Mesothelial cell of epicardium (in vitro differentiated cells): ENCODE measurements around the gene MYO1E. TPM values are rescaled to one million over a fixed set of nuclear protein-coding genes. Genes with fewer than 3 reads are reported as not detected.

Experiments
- DNase-seq, 2 experiments: peaks; one replicate each; pipeline ENCODE4 v3.0.0; 2021; ENCODE audit warnings: low spot score in 2 of 2; ENCODE audit not compliant: unreplicated experiment in 2 of 2
- H3K27ac Mint-ChIP-seq: 2 replicates; pipeline ENCODE4 v1.8.0; 2021; ENCODE audit warnings: mixed read lengths
- H3K27me3 Mint-ChIP-seq: 2 replicates; pipeline ENCODE4 v1.8.0; 2021; ENCODE audit warnings: low read depth, mixed read lengths
- H3K36me3 Mint-ChIP-seq: 2 replicates; pipeline ENCODE4 v1.8.0; 2021; ENCODE audit warnings: mixed read lengths
- H3K4me1 Mint-ChIP-seq: 2 replicates; pipeline ENCODE4 v1.8.0; 2021; ENCODE audit warnings: mixed read lengths
- H3K4me3 Mint-ChIP-seq: 2 replicates; pipeline ENCODE4 v1.8.0; 2021; ENCODE audit warnings: mild to moderate bottlenecking, moderate library complexity, mixed read lengths
- H3K9me3 Mint-ChIP-seq: 2 replicates; pipeline ENCODE4 v1.8.0; 2021; ENCODE audit warnings: mixed read lengths
- CTCF ChIP-seq: fragments of 200-600 bp; sonication (generic); IDR thresholded peaks from one replicate; pipeline ENCODE4 v1.5.0; 2021; ENCODE audit warnings: antibody characterized with exemption; ENCODE audit not compliant: unreplicated experiment
- total RNA-seq: library from RNA; stranded (reverse); gene quantifications from 3 replicates; pipeline ENCODE4 v1.2.1, GENCODE V29; 2021

The MYO1E gene
- total RNA-seq, 1 donor from 2014 or later, result 54.2 TPM

DNA sequence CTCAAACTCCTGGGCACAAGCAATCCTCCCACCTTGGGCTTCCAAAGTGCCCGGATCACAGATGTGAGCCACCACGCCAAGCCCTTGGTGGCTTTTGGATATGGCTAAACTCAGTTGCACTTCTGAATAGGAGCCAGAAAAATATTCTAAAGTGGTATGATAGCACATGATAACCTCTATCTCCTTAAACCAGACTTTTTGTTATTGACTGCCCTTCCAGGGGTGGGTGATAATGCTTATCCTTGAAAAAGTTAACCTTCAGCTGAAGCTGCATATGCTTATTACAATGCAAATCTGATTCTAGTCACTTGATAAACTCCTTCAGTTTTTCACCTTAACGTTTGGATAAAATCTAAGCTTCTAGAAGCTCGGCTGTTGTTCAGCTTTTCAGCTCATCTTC, 261.4 kb downstream of the MYO1E start:
- Mint-ChIP-seq H3K4me3 (no peak overlapping the region), H3K27ac (no peak overlapping the region), H3K27me3 (no peaks in the 10 kb centered on the region), H3K4me1 (peaks cover 2% of the 10 kb centered on the region), H3K36me3 (peaks cover 46% of the 10 kb centered on the region), H3K9me3 (no peaks in the 10 kb centered on the region)
- DNase-seq, result no peak
- TF ChIP-seq CTCF, result no peak

DNA sequence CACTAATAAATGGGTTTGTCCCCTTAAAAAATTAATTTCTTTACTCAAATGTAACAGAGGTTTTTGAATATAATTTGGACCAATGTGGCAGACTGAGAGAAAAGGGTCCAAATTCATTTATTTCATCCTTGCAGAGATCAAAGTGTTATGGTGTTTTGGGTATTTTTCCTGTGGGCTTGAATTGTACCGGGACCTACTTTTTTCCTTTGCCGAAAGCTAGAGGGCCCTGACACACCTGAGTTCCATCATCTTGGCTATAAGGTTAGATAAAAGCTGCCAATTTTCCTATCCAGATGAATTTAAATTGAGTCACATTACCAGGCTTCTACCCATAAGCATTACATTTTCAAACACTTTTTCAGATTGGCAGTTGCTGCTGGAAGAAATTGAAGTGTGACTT, 266.8 kb downstream of the MYO1E start:
- Mint-ChIP-seq H3K4me3 (peak overlapping the region; percentile 92), H3K27ac (peak overlapping the region; percentile 95), H3K4me1 (peaks cover 16% of the 10 kb centered on the region), H3K27me3 (no peaks in the 10 kb centered on the region), H3K36me3 (peaks cover 24% of the 10 kb centered on the region), H3K9me3 (no peaks in the 10 kb centered on the region)
- DNase-seq, result no peak
- no peak for TF ChIP-seq CTCF

DNA sequence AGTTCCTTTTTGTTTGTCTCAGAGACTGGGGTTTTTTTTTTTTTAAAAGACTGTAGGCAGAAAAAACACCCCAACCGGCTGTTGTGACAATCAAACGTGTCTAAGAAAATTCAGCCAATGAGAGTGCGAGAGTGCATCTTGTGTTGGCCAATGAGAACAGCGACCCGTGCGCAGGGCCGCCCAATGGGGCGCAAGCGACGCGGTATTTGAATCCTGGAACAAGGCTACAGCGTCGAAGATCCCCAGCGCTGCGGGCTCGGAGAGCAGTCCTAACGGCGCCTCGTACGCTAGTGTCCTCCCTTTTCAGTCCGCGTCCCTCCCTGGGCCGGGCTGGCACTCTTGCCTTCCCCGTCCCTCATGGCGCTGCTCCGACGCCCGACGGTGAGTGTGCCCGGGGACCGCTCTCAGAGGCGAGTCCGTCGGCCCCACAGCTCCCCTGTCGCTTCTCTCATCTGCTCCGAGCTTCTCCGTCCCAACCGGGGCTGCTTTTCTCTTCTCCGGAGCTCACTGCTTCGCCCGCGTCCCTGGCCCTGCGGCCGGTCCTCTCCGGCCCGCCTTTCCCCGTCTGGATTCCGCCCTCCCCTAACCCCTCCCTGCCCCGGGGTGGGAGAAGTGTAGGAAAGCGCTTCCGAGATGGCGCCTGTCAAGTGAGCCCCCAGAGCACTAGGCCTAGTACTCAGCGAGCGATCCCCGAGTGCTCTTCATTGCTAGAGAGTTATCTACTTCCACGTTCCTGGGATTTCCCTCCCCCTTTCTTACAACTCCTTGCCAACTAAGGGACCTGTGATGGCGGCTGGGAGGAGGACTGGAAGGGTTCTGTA, 267.5 kb downstream of the MYO1E start, which contains the start of gene CCNB2:
CCNB2 (plus strand) TSS at position 235 of the 821 bp plus-strand sequence; CDS start at position 358, 123 bp downstream.
- Mint-ChIP-seq H3K4me1 (peaks cover 16% of the 10 kb centered on the region), H3K36me3 (peaks cover 23% of the 10 kb centered on the region), H3K27ac (peak within 1 kb of the TSS; percentile 95), H3K4me3 (peak within 1 kb of the TSS; percentile 92), H3K27me3 (no peaks in the 10 kb centered on the region), H3K9me3 (no peaks in the 10 kb centered on the region)
- DNase-seq, result peak; percentile 61 to 84
- TF ChIP-seq CTCF, result no peak

DNA sequence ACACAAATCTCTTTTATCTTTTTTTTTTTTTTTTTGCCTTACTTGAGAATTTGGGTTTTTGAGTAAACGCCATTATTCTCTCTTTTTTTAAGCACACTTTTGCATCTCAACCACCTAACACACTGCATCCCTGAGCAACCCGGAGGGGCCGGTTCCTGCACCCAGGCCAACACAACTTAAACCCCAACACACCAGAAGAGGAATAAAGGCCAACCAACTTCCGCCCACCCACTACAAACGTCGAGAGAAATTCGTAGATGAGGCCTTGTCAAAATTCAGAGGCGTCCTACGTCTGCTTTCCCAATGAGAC, 268.1 kb downstream of the MYO1E start:
- DNase-seq, result no peak
- H3K27ac Mint-ChIP-seq, result peak overlapping the region; percentile 95
- TF ChIP-seq CTCF, result no peak
- H3K9me3 Mint-ChIP-seq, result no peaks in the 10 kb centered on the region
- H3K4me1 Mint-ChIP-seq, result peaks cover 16% of the 10 kb centered on the region
- peaks cover 21% of the 10 kb centered on the region for H3K36me3 Mint-ChIP-seq
- peak overlapping the region; percentile 92 for H3K4me3 Mint-ChIP-seq
- no peaks in the 10 kb centered on the region for H3K27me3 Mint-ChIP-seq

DNA sequence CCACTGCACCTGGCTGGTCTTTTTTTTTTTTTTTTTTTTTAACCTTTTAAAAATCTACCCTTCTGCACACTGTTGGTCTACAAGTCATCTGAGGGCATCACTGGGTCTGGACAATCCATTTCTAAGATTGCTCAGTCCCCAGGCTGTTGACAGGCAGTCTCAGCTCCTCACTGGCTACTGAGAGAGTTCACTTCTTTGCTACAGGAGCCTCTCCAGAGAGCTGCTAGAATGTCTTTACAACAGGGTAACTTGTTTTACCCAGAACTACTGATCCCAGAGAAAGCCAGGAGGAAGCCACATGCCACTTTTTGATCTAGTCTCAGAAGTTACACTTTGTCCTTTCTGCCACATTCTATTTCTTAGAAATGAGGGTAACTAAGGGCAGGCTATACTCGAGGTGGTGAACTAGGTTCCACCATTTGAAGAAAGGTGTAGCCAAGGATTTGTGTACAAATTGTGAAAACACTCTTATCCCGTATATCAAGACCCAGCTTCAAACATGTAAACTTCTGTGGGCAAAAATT, 273.4 kb downstream of the MYO1E start:
- no peak for TF ChIP-seq CTCF
- Mint-ChIP-seq H3K9me3 (no peaks in the 10 kb centered on the region), H3K27me3 (no peaks in the 10 kb centered on the region), H3K4me3 (no peak overlapping the region), H3K27ac (no peak overlapping the region), H3K36me3 (peaks cover 10% of the 10 kb centered on the region), H3K4me1 (peaks cover 3% of the 10 kb centered on the region)
- no peak for DNase-seq
